Stimulated activated naive CD8-positive, alpha-beta T cell treated with anti-CD3 and anti-CD28 coated beads, Interleukin-15, Interleukin-2, amounts not matched to agents 100 U/mL and 50 U/mL, for 24 hours (primary cell): ENCODE data around the gene ZNF814.
"Not testable (repeated sequence)": the region's sequence is repeated elsewhere in the genome, so short reads cannot be mapped to it uniquely, and the experiment has no call there.

Experiments
- ATAC-seq: fragments of 150-1000 bp; cut with Tn5 transposase; one replicate; pipeline ENCODE4 v1.10.0; 2021
- DNase-seq: peaks from one replicate; pipeline ENCODE4 v3.0.0; 2021

Gene ZNF814

DNA sequence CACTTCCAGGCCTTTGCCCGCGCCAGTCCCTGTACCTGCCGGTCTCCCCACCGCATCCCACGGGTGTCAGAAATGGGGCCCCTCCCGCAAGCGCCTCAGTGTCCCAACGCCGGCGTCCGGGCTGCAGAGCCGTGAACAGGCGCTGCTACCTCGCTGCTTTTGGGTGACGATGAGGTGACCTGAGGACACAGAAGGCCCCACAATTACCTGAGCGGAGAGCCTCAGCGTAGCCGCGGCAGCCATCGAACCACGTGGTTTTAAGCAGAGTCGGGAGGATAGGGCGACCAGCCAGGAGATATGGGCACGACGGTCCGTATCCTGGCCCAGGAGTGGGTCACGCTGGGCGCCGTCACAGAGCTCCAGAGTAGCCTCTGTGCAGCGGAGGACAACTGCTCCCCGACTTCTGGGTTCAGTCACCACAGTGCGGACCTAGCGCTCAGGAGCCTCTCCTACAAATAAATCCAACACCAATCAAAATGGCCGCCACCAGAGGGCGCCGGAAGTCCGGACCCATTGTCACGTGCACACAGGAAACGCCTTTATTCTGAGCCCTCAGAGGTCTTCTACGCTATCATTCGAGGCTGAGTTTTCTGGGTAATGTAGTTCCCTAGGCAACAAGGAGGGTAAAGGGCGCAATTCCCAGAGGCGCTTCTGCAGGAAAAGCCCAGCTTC, at the start of gene ZNF814:
Gene ZNF814 (minus strand): TSS at position 478 of the 672 bp plus-strand sequence. CDS start 235 bp downstream, at position 243.
- DNase-seq (peak; percentile 82), ATAC-seq (peak; percentile 94)

DNA sequence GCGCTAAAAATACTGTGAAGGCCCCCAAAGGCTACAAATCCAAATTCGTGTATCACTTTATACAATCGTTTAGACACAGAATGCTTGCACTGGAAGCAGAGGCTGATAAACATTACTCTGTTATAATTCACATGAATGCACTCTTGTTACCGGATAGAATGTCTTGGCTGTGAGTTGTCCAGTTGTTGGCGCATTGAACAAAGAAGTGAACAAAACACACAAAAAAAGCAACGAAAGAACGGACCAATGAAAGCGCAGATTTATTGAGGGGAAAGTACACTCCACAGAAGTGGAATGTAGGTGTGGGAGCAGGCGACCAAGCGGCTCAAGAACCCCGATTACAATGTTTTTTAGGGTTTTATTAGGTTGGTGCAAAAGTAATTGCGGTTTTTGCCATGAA, 46.9 kb upstream of the ZNF814 start:
- DNase-seq (no peak), ATAC-seq (no peak)

DNA sequence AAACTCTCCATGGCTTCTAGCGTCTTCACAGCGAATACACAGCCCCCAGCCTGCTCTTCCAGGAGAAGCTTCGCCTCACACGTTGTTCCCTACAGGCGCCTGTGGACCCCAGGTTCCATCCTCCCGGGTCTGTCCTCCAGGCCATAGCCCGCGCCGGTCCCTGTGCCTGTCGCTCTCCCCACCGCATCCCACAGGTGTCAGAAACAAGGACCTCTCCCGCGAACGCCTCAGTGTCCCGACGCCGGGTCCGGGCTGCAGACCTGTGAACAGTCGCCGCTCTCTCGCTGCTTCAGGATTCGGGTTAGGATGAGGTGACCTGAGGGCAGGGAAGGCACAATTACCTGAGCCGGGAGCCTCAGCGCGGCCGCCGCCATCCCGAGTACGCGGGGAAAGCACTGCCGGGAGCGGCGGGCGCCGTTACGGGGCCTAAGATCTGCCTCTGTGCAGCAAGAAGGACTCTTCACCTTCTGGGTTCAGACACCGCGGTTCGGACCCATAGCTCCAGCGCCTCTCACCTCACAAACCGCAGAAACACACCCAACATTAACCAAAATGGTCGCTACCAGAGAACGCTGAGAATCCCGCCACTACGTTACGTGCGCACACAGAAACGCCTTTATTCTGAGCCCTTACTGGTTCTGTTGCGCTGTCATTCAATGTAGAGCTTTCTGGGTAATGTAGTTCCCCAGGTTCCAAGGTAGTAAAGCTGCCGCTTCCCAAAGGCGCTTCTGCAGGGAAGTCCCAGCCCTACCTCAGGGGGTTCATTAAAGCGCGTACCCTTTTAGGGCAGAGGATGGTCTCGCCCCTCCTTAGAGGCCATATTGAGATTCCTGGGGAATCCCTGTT, 46.2 kb upstream of the ZNF814 start, which contains the start of gene ZNF418:
Gene ZNF418 (minus strand): TSS at position 583 of the 846 bp plus-strand sequence. CDS start 1,580 bp downstream, outside the sequence.
- peak; percentile 89 for ATAC-seq
- DNase-seq, result peak; percentile 35

DNA sequence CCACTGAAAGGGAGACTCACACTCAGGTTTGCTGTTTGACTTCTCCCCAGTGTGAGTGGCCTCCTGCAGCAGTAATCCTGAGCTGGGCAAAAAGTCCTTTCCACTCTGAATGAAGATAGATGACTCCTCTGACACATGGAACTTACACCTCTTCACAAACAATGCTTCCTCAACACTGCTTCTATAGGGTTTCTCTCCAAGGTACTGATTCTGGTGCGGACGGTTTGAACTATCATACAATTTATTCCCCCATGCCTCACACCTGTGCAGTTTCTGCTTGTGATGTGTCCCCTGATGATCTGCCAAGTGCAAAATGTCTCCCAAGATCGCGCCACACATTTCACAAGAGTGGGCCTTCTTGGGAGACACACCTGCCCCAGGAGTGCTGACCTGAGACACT, 38.8 kb upstream of the ZNF814 start:
- DNase-seq (no peak), ATAC-seq (no peak)

DNA sequence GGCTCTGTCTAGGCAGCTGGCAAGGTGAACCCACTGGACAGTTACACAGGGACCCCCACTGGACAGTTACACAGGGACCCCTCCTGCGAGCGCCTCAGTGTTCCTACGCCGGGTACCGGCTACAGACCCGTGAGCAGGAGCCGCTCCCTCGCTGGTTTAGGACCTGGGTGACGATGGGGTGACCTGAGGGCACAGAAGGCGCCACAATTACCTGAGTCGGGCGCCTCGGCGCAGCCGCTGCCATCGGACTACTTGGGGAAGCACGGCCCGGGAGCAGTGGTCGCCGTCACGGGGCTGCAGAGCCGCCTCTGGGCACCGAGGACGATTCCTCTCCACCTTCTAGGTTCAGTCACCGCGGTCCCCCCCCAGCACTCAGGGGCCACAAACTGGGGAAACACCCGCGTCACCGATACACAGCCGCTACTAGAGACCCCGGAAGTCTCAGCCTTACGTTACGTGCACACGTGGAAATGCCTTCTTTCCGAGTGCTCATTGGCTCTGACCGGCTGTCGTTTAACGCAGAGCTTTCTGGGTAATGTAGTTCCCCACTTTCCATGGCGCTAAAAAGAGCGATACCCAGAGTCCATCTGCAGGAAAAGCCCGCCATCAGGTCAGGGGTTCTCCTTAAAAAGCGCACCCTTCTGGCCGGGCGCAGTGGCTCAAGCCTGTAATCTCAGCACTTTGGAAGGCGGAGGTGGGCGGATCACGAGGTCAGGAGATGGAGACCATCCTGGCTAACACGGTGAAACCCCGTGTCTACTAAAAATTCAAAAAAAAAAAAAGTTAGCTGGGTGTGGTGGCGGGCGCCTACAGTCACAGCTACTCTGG, 27.5 kb upstream of the ZNF814 start, which contains the start of gene ZNF417:
Gene ZNF417 (minus strand): TSS at position 425 of the 828 bp plus-strand sequence. CDS start 181 bp downstream, at position 244.
- peak; percentile 100 for ATAC-seq
- DNase-seq, result peak; percentile 78

DNA sequence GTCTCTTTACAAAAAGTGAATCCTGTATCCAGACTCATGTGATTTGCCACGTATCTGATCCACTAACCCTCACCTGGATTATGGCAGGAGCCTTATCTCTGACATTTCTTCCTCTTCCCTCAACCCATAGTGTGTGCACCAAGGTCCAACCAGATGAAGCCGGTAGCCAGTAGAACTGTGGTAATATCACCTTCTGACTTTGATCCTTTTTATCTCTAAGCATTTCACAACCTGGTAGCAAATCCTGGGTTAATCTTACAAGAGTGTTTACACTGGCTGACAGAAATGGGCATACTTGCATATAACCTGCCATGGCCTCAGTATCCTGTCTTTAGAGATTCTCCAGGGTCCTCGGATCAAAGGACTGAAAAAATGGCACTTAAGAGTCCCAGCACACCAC, 25.7 kb upstream of the ZNF814 start:
- DNase-seq (no peak), ATAC-seq (no peak)

DNA sequence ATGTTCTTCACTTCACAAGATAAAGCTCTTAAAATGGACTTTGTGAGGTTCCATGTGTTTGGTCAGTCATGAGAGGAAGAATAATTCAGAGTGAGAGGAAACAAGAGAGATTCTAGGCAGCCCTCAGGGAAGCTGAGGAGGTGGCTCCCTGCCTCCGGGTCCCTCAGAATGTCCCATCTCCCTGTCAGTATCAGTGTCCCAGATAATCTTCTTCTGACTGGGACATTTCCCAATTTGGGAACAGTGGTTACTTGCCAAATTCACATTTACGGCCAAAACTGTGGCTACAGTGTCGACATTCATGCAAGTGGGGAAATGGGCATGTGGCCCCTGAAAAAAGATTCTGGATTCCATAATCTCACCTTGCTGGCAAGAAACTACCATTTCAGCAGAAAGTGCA, 18.6 kb upstream of the ZNF814 start:
- no peak for DNase-seq

DNA sequence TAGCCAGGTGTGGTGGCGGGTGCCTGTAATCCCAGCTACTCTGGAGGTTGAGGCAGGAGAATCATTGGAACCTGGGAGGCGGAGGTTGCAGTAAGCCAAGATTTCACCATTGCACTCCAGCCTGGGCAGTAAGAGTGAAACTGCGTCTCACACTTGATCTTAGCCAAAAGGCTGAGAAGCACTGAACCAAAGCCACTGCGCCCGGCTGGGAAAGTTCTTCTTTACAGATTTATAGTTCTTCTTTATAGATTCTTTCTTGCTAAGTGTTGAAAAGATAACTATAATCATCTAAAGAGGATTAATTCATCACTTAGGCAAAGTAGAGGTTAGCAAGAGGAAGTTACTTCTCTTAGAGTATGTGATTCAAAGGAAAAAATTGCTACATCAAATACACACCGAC, 16.4 kb upstream of the ZNF814 start:
- no peak for ATAC-seq
- no peak for DNase-seq

More for the DNA sequence above, 18.6 kb upstream of the ZNF814 start:
- no peak for ATAC-seq

DNA sequence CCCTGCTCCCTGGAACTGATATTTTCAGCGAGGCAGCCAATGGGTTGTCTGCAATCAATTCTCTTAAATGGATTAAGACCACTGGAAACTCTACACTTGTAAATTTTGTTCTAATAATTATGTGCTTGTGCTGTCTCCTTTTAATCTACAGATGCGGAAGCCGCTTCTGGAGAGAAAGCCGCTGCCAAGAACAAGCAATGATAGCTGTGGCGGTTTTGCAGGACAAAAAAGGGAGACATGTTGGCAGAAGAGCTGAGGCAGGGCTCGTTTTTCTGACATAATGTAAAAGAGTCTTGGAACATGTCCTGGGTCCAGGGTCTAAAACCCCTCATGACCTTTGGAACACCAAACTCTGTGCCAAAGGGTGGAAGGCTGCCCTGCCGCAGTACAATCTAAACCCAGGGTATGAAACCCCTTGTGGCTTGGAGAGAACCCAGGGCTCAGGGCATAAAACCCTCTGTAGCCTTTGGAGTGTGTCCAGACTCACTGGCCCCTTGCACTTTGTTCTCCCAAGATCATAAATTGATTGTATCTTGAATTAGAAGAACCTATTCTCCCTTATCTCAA, 14.9 kb upstream of the ZNF814 start:
- ATAC-seq, result no peak
- no peak for DNase-seq

DNA sequence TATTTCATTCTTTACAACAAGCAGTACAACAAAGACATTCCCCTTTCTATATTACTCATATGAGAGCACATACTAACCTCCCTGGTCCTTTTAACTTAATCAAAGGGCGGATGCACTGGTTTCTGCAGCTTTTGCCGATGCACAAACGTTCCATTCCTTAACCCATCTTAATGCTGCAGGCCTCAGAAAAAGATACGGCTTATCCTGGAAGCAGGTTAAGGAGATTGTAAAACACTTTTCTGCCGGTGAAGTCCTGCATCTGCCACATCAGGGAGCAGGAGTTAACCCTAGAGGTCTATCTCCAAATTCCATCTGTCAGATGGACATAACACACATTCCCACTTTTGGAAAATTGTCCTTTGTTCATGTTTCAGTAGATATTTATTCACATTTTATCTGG, 11.5 kb upstream of the ZNF814 start:
- ATAC-seq, result no peak
- DNase-seq, result no peak

DNA sequence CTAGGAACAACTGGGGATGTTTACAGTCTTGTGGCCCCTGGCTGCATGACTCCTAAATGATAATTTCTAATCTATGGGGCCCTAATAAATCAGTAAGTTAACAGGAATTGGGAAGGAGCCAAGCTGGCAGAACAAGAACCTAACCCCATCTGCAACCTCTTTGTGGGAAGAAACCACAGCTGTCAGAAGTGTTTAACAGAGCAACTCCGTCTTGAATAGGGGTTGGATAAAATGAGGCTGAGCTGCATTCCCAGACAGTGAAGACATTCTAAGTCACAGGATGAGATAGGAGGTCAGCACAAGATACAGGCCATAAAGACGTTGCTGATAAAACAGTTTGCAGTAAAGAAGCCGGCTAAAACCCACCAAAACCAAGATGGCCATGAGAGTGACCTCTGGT, 1.9 kb upstream of the ZNF814 start:
- not testable (repeated sequence) for ATAC-seq, DNase-seq

DNA sequence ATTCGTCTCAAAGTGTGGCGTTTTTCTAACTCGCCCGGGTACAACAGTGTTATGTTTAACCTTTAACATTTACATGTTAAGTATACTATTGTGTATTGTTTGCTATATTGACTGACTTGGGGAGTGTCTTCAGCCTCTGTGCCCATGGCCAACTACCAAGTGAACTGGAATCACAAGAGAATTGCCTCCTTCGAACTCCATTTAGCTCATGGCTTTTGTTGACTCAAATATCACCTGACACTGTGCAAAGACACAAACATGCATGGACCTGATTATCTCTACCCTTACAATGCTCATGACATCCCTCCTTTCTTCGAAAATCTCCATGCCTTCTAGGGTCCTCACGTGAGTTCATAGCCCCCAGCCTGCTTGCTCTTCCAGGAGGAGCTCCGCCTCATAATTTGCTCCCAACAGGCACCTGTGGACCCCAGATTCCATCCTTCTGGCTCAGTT, 704 bp downstream of the ZNF814 start:
- ATAC-seq (no peak), DNase-seq (no peak)

DNA sequence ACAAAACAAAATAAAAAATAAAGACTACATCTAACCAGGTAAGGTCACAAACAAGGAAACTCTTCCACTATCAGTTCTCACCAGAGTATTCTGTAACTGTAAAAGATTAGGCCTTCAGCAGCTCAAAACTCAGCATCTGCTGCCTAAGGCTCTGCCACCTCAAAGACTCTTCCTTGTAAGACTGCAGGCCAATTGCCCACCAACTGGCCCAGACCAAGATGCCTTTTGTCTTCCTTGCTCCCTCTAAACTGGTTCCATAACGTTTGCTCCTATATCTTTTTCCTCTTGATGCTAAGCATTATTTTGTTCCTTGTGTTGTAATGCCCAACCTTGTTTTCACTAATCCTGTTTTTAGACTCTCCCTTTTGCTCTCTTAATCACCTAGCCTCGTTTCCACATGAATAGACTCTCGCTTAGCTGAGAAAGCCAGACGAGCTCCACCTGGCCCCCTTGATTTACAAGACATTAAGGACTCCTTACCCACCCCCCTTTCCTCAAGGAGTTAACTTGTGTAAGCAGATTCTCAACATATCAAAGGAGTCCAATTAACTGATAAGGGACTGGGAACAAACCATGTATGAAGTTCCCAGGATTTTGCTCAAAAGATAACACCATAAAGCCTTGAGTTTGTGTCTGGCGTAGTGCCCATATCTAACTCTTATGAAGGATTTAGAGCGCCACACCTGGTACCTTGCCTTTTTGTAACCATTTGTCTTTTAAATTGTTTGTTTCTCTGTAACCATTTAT, 1.5 kb downstream of the ZNF814 start:
- DNase-seq (no peak), ATAC-seq (no peak)

DNA sequence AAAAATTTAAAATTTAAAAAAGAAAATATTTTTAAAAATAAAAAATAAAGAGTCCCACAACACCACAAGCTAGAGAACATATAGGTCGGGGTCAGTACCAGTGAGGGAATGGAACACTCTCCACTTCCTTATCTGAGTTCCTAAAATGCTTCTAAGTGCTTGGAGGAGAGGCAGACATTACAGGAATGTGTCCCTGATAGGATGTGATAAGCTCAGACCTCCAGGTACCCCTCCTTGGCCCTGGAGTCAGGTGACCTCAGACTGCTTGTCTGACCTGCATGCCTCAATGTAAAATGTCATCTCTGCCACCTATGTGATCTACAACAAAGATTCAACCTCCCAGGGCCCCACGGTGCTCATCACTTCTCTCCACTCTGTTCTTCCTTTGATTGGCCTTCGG, 2.8 kb downstream of the ZNF814 start:
- ATAC-seq (no peak), DNase-seq (no peak)

DNA sequence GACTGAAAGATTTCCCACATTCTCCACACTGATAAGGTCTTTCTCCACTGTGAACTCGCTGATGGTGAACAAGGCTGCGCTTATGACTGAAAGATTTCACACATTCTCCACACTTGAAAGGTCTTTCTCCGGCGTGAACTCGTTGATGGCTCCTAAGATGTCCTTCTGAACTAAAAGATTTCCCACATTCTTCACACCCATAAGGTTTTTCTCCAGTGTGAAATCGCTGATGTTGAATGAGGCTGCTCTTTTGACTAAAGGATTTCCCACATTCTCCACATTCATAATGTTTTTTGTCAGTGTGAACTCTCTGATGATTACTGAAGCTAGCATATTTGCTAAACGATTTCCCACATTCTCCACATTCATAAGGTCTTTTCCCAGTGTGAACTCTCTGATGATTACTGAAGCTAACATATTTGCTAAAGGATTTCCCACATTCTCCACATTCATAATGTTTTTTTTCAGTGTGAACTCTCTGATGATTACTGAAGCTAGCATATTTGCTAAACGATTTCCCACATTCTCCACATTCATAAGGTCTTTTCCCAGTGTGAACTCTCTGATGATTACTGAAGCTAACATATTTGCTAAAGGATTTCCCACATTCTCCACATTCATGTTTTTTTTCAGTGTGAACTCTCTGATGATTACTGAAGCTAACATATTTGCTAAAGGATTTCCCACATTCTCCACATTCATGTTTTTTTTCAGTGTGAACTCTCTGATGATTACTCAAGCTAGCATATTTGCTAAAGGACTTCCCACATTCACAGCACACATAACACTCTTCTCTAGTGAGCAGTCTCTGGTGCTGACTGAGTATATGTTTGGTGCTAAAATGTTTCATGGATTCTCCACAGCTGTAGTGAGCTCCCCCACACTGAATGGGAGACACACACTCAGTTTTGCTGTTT, 14.7 kb downstream of the ZNF814 start:
- not testable (repeated sequence) for ATAC-seq, DNase-seq

DNA sequence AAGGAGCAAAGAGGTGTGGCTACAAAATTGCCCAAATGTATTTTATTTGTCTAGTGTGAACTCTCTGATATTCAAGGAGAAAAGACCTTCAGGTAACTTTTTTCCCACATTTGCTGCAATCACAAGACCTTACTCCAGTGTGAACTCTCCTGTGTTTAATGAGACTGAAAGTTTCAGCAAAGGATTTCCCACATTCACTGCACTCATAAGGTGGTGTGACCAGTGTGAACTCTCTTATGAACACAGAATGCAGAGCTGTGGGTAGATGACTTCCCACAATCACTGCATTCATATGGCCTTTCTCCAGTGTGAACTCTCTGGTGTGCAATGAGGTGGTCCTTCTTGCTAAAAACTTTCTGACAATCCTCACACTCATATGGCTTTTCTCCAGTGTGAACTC, 16.4 kb downstream of the ZNF814 start:
- ATAC-seq (no peak), DNase-seq (no peak)

DNA sequence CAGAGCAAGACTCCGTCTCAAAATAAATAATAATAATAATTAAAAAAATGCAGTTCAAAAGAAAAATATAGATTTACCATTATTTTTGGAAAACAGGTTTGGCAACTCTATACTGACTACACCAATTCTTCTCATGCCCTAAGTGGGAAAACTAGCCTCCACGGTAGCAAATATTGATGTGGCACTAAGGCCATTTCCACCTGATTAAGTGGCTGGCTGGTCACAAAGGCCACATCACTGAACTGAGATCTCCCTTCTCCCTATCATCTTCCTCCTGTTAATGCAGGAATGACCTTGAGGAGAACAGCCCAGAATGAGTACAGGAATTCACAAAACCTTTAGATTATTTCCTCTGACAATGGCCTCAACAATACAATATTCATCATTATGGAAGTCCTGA, 18.6 kb downstream of the ZNF814 start:
- ATAC-seq (no peak), DNase-seq (no peak)

DNA sequence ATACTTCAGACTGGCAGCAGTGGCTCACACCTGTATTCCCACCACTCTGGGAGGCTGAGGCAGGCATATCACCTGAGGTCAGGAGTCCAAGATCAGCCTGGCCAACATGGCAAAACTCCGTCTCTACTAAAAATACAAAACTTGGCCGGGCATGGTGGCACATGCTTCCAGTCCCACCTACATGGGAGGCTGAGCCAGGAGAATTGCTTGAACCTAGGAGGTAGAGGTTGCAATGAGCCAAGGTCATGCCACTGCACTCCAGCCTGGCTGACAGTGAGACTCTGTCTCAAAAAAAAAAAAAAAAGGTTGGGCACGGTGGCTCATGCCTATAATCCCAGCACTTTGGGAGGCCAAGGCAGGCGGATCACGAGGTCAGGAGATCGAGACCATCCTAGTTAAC, 19.2 kb downstream of the ZNF814 start:
- not testable (repeated sequence) for DNase-seq, ATAC-seq

DNA sequence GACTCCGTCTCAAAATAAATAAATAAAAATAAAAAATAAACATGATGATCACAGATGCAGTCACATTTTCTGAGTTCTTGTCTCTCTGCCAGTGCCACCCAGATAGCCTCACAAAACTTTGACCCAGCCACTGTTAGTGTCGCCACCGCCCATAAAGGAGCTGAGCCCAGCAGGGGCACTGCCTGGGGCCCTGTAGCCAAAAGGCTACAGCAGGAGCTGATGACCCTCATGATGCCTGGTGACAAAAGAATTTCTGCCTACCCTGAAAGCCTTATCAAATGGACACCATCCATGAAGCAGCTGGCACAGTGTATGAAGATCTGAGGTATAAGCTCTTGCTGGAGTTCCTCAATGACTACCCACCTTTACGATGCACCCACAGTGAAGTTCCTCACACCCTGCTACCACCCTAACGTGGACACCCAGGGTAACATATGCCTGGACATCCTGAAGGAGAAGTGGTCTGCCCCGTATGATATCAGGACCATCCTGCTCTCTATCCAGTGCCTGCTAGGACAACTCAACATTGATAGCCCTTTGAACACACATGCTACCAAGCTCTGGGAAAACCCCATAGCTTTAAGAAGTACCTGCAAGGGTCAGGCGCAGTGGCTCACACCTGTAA, 20.9 kb downstream of the ZNF814 start:
- no peak for DNase-seq
- ATAC-seq, result no peak
